Measurements from ENCODE around the gene SALL2.

Gene SALL2

DNA sequence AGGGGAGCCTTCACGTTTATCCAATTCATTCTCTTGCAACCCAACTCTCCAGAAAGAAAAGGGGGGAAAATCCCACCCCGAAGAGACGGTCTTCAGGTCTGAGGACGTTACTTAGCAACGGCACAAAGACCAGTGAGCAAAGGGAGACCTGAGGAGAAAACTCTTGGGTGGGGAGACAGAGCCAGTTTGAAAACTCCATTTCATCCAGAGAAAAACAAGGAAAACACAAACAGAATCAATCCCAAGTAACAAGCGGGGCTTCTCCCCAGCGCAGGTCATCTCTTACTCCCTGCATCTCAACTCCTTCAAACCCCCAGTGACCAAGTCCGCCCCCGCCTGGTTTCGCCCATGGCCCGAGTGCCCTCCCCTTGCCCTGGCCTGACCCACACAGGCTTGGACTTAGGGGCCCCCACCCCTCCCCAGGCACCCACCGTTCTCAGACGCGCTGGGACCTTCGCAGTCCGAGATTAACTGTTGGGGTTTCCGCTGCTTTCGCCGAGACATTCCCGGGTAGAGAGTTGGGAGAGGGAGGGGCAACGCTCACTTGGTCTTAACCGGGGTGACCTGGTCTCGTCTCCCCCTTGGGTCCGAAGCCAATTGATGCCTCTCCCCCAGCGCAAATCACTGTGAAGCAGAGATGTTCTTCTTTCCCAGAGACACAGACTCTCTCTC lies 10.4 kb upstream of the SALL2 start:
- ATAC-seq (ENCODE audit: low read depth) (peak; percentile 48), DNase-seq (ENCODE audit: low spot score) (no peak)
- peaks cover 23% of the 10 kb centered on the region for H3K27me3 ChIP-seq (ENCODE audit: insufficient read depth, poor library complexity, severe bottlenecking)
- H3K9me3 ChIP-seq (ENCODE audit: severe bottlenecking), result no peaks in the 10 kb centered on the region
- H3K36me3 ChIP-seq (ENCODE audit: low read depth), result no peaks in the 10 kb centered on the region
- TF ChIP-seq, protein P1, sequence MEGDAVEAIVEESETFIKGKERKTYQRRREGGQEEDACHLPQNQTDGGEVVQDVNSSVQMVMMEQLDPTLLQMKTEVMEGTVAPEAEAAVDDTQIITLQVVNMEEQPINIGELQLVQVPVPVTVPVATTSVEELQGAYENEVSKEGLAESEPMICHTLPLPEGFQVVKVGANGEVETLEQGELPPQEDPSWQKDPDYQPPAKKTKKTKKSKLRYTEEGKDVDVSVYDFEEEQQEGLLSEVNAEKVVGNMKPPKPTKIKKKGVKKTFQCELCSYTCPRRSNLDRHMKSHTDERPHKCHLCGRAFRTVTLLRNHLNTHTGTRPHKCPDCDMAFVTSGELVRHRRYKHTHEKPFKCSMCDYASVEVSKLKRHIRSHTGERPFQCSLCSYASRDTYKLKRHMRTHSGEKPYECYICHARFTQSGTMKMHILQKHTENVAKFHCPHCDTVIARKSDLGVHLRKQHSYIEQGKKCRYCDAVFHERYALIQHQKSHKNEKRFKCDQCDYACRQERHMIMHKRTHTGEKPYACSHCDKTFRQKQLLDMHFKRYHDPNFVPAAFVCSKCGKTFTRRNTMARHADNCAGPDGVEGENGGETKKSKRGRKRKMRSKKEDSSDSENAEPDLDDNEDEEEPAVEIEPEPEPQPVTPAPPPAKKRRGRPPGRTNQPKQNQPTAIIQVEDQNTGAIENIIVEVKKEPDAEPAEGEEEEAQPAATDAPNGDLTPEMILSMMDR (IDR thresholded peaks at IDR 0.05; ENCODE audit: poor library complexity, severe bottlenecking), result no peak
- H3K4me3 ChIP-seq (ENCODE audit: severe bottlenecking), result no peak overlapping the region
- H3K4me1 ChIP-seq (ENCODE audit: insufficient read depth, poor library complexity, severe bottlenecking), result no peaks in the 10 kb centered on the region
- H3K27ac ChIP-seq (ENCODE audit: poor library complexity, severe bottlenecking), result no peak overlapping the region

DNA sequence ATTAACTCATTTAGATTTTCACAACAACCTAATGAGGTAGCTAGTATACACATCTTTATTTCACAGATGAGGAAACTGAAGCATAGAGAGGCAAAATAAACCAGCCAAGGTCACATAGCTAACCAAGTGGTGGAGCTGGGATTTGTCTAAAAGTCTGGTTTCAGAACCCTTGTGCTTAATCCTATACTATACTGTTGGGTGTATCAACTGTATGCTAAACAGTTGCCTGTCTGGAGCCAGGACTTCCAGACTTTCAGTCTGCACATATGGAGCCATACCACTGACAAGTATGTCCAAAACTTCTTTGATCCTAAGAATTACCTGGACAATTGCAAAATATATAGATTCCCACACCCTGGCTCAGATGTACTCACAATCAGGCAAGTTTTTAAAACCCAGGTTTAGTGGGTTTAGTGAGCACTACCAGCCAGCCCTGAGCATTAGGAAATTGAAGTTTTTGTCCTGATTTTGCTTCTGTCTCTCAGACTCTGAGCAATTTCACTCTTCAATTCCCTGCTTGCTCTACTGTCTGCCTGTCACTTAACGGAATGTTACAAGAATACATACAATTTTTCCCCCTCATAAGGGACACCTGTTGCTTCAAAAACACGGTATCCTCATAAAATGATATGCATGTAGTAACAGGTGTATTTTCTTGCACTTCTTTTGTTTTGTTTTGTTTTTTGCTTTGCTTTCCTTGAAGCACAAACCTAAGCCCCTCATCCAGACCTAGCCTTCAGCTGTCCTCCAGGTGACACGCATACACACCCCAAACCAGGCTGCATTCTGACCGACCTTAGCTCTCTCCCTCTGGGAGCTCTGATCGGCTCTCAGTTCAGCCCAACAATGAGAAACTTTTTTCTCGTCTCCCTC lies 9.6 kb upstream of the SALL2 start:
- Histone ChIP-seq H3K4me1 (ENCODE audit: insufficient read depth, poor library complexity, severe bottlenecking) (peaks cover 2% of the 10 kb centered on the region), H3K9me3 (ENCODE audit: severe bottlenecking) (no peaks in the 10 kb centered on the region), H3K4me3 (ENCODE audit: severe bottlenecking) (no peak overlapping the region), H3K36me3 (ENCODE audit: low read depth) (no peaks in the 10 kb centered on the region), H3K27ac (ENCODE audit: poor library complexity, severe bottlenecking) (no peak overlapping the region), H3K27me3 (ENCODE audit: insufficient read depth, poor library complexity, severe bottlenecking) (peaks cover 23% of the 10 kb centered on the region)
- DNase-seq (ENCODE audit: low spot score) (no peak), ATAC-seq (ENCODE audit: low read depth) (peak; percentile 35; the same call in 2 of the 3 replicates)
- TF ChIP-seq, protein P1 (IDR thresholded peaks at IDR 0.05; ENCODE audit: poor library complexity, severe bottlenecking), result no peak

DNA sequence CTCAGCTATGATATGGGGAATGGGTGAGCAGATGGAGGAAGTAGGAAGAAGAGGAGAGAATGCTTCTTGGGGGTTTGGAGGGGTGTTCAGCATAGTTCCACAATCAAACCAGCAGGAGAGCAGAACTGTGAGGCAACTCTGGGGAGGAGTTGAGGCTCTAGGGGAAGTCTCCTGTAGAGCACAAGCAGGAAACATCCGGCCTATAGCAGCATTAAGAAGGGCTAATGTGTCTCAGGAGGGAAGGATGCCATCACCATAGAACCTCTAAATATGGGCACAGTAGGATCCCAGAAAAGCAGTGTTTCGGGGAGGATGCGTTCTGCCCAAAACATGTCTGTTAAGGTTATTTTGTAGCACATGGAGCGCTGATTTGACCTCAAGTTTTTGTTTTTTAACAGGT lies 8.4 kb upstream of the SALL2 start:
- TF ChIP-seq, protein P1 (IDR thresholded peaks at IDR 0.05; ENCODE audit: poor library complexity, severe bottlenecking), result no peak
- H3K36me3 ChIP-seq (ENCODE audit: low read depth), result no peaks in the 10 kb centered on the region
- H3K9me3 ChIP-seq (ENCODE audit: severe bottlenecking), result no peaks in the 10 kb centered on the region
- no peak overlapping the region for H3K4me3 ChIP-seq (ENCODE audit: severe bottlenecking)
- H3K27ac ChIP-seq (ENCODE audit: poor library complexity, severe bottlenecking), result no peak overlapping the region
- H3K4me1 ChIP-seq (ENCODE audit: insufficient read depth, poor library complexity, severe bottlenecking), result peaks cover 6% of the 10 kb centered on the region
- peaks cover 23% of the 10 kb centered on the region for H3K27me3 ChIP-seq (ENCODE audit: insufficient read depth, poor library complexity, severe bottlenecking)
- ATAC-seq (ENCODE audit: low read depth), result no peak
- DNase-seq (ENCODE audit: low spot score), result no peak

DNA sequence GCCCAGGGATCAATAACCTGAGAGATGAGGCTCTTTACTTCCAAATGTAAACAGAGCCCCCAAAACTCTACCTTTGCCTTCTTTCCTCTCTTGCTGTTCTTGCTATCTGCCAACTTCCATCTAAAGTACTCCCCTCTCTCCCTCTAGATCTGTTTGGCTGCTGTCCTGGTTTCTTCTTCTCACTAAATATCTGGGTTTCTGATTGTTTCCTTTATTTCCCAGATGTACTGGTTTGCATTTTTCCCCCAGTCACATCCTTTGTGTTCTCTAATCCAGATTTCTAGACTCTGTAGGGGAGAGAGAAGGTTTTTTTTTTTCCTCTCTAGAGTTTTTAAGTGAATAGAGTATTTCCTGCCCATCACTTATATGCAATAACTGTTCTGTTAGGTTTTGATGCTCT lies 7.1 kb upstream of the SALL2 start:
- Histone ChIP-seq H3K27ac (ENCODE audit: poor library complexity, severe bottlenecking) (no peak overlapping the region), H3K36me3 (ENCODE audit: low read depth) (no peaks in the 10 kb centered on the region), H3K4me1 (ENCODE audit: insufficient read depth, poor library complexity, severe bottlenecking) (peaks cover 6% of the 10 kb centered on the region), H3K4me3 (ENCODE audit: severe bottlenecking) (no peak overlapping the region), H3K9me3 (ENCODE audit: severe bottlenecking) (no peaks in the 10 kb centered on the region), H3K27me3 (ENCODE audit: insufficient read depth, poor library complexity, severe bottlenecking) (peaks cover 23% of the 10 kb centered on the region)
- DNase-seq (ENCODE audit: low spot score) (no peak), ATAC-seq (ENCODE audit: low read depth) (no peak)
- TF ChIP-seq, protein P1 (IDR thresholded peaks at IDR 0.05; ENCODE audit: poor library complexity, severe bottlenecking), result no peak

Data from RWPE2 (cell line).